Endothelial cell (in vitro differentiated cells): ENCODE measurements around the gene PACS1. TPM values are rescaled to one million over a fixed set of nuclear protein-coding genes. Genes with fewer than 3 reads are reported as not detected.

Experiments used
- DNase-seq: peaks from one replicate; pipeline ENCODE4 v3.0.0; 2021; ENCODE audit warnings: low spot score
- H3K27ac Mint-ChIP-seq: one replicate; pipeline ENCODE4 v1.8.0; 2021; ENCODE audit warnings: mixed read lengths, inconsistent platforms; ENCODE audit not compliant: unreplicated experiment
- H3K27me3 Mint-ChIP-seq: one replicate; pipeline ENCODE4 v1.8.0; 2021; ENCODE audit warnings: mild to moderate bottlenecking, moderate library complexity, mixed read lengths, inconsistent platforms; ENCODE audit not compliant: unreplicated experiment
- H3K36me3 Mint-ChIP-seq: one replicate; pipeline ENCODE4 v1.8.0; 2021; ENCODE audit warnings: mild to moderate bottlenecking, low read depth, mixed read lengths, inconsistent platforms; ENCODE audit not compliant: unreplicated experiment
- H3K4me1 Mint-ChIP-seq: one replicate; pipeline ENCODE4 v1.8.0; 2021; ENCODE audit warnings: mild to moderate bottlenecking, mixed read lengths, inconsistent platforms; ENCODE audit not compliant: unreplicated experiment
- H3K4me3 Mint-ChIP-seq: one replicate; pipeline ENCODE4 v1.8.0; 2021; ENCODE audit warnings: mild to moderate bottlenecking, mixed read lengths, inconsistent platforms; ENCODE audit not compliant: unreplicated experiment
- H3K9me3 Mint-ChIP-seq: one replicate; pipeline ENCODE4 v1.8.0; 2021; ENCODE audit warnings: mixed read lengths, inconsistent platforms; ENCODE audit not compliant: unreplicated experiment
- CTCF ChIP-seq: fragments of 200-600 bp; sonication (generic); IDR thresholded peaks from one replicate; pipeline ENCODE4 v1.5.0; 2021; ENCODE audit warnings: antibody characterized with exemption; ENCODE audit not compliant: unreplicated experiment
- total RNA-seq: library from RNA; stranded (reverse); fragmentation: NEBNext Ultra II Directional; extraction: Animal tissue kit (Norgen Biotek cat#: 25700); gene quantifications from one replicate; pipeline ENCODE4 v1.2.1, GENCODE V29; 2021; ENCODE audit not compliant: unreplicated experiment

The PACS1 gene
- total RNA-seq, 1 donor from 2014 or later, result 114 TPM

- H3K27me3 Mint-ChIP-seq, result peaks cover 2% of the 10 kb centered on the region
- H3K4me3 Mint-ChIP-seq, result no peak overlapping the region
- H3K27ac Mint-ChIP-seq, result peak overlapping the region; percentile 57
- DNase-seq, result no peak
- no peak for TF ChIP-seq CTCF
- peaks cover 3% of the 10 kb centered on the region for H3K36me3 Mint-ChIP-seq
- no peaks in the 10 kb centered on the region for H3K4me1 Mint-ChIP-seq
- H3K9me3 Mint-ChIP-seq, result no peaks in the 10 kb centered on the region
These were observed 113.5 kb downstream of the PACS1 start for GRCh38 chr11:66183494-66184048.

- peaks cover 7% of the 10 kb centered on the region for H3K36me3 Mint-ChIP-seq
- TF ChIP-seq CTCF, result no peak
- H3K4me3 Mint-ChIP-seq, result no peak overlapping the region
- H3K27me3 Mint-ChIP-seq, result peaks cover 2% of the 10 kb centered on the region
- no peak for DNase-seq
- no peaks in the 10 kb centered on the region for H3K9me3 Mint-ChIP-seq
- no peak overlapping the region for H3K27ac Mint-ChIP-seq
- no peaks in the 10 kb centered on the region for H3K4me1 Mint-ChIP-seq
These were observed 114.7 kb downstream of the PACS1 start for GRCh38 chr11:66184728-66185127.

GRCh38 chr11:66186470-66186869 is 116.4 kb downstream of the PACS1 start:
- no peak for TF ChIP-seq CTCF
- Mint-ChIP-seq H3K4me3 (no peak overlapping the region), H3K36me3 (peaks cover 7% of the 10 kb centered on the region), H3K27me3 (peaks cover 5% of the 10 kb centered on the region), H3K9me3 (no peaks in the 10 kb centered on the region), H3K4me1 (peaks cover 4% of the 10 kb centered on the region), H3K27ac (no peak overlapping the region)
- no peak for DNase-seq

- Mint-ChIP-seq H3K36me3 (peaks cover 10% of the 10 kb centered on the region), H3K4me3 (no peak overlapping the region), H3K9me3 (no peaks in the 10 kb centered on the region), H3K27me3 (peaks cover 8% of the 10 kb centered on the region), H3K27ac (no peak overlapping the region), H3K4me1 (peaks cover 4% of the 10 kb centered on the region)
- no peak for TF ChIP-seq CTCF
- no peak for DNase-seq
These were observed 117.4 kb downstream of the PACS1 start for GRCh38 chr11:66187453-66187852.

- Mint-ChIP-seq H3K36me3 (peaks cover 18% of the 10 kb centered on the region), H3K4me3 (no peak overlapping the region), H3K27ac (no peak overlapping the region), H3K4me1 (peaks cover 4% of the 10 kb centered on the region), H3K9me3 (no peaks in the 10 kb centered on the region), H3K27me3 (peaks cover 9% of the 10 kb centered on the region)
- no peak for TF ChIP-seq CTCF
- DNase-seq, result no peak
These were observed 118.5 kb downstream of the PACS1 start for GRCh38 chr11:66188580-66188979.
